OCI-LY3 (cell line): ENCODE measurements around the gene ACTBL2.

Experiments
- H2AFZ ChIP-seq: fragments of 200-600, 300-600 bp; shearing (Covaris generic); 2 replicates; pipeline ENCODE4 v1.6.0; 2014; ENCODE audit warnings: antibody characterized with exemption, low read depth, low read length
- H3K27ac ChIP-seq: fragments of 200-600, 300-600 bp; sonication (generic); 2 replicates; pipeline ENCODE4 v1.5.1; 2014; ENCODE audit warnings: mild to moderate bottlenecking, low read length, moderate library complexity, mixed read lengths
- H3K27me3 ChIP-seq: fragments of 200-600, 300-600 bp; sonication (generic); 2 replicates; pipeline ENCODE4 v1.6.1; 2014; ENCODE audit warnings: low read depth, low read length, mixed read lengths
- H3K36me3 ChIP-seq: fragments of 200-600, 300-600 bp; sonication (generic); replicated peaks from 2 replicates; pipeline ENCODE3; 2014; ENCODE audit warnings: low read depth, low read length, mixed read lengths
- H3K4me1 ChIP-seq: fragments of 300-600, 200-600 bp; sonication (generic); 2 replicates; pipeline ENCODE4 v1.6.1; 2014; ENCODE audit warnings: low read length, mixed read lengths
- H3K4me2 ChIP-seq: fragments of 200-600, 300-600 bp; sonication (generic); 2 replicates; pipeline ENCODE4 v1.6.1; 2014; ENCODE audit warnings: low read length, mixed read lengths
- H3K4me3 ChIP-seq: fragments of 300-600, 200-600 bp; sonication (generic); 2 replicates; pipeline ENCODE4 v1.5.1; 2014; ENCODE audit warnings: antibody characterized with exemption, mild to moderate bottlenecking, low read length, moderate library complexity
- H3K79me2 ChIP-seq: fragments of 300-600, 200-600 bp; shearing (Covaris generic); 2 replicates; pipeline ENCODE4 v1.6.1; 2014; ENCODE audit warnings: mild to moderate bottlenecking, low read length, mixed read lengths
- H3K9ac ChIP-seq: fragments of 300-600, 200-600 bp; shearing (Covaris generic); 2 replicates; pipeline ENCODE4 v1.6.0; 2014; ENCODE audit warnings: mild to moderate bottlenecking, low read length, moderate library complexity
- H3K9me3 ChIP-seq: fragments of 200-600, 300-600 bp; shearing (Covaris generic); 2 replicates; pipeline ENCODE4 v1.6.1; 2014; ENCODE audit warnings: low read length, mixed read lengths; ENCODE audit not compliant: insufficient read depth
- H4K20me1 ChIP-seq: fragments of 200-600, 300-600 bp; sonication (generic); 2 replicates; pipeline ENCODE4 v1.6.1; 2016; ENCODE audit warnings: low read length, mixed read lengths; ENCODE audit not compliant: insufficient read depth
- CTCF ChIP-seq: fragments of 200-600, 300-600 bp; sonication (generic); IDR thresholded peaks from 2 replicates; pipeline ENCODE4 v1.5.1; 2014; ENCODE audit warnings: antibody characterized with exemption, low read length, low read depth
- EZH2phosphoT487 ChIP-seq: fragments of 200-600 bp; shearing (Covaris generic); IDR thresholded peaks from 2 replicates; pipeline ENCODE4 v1.6.1; 2018; ENCODE audit warnings: antibody characterized with exemption, mixed run types, low read depth

ACTBL2 gene

DNA sequence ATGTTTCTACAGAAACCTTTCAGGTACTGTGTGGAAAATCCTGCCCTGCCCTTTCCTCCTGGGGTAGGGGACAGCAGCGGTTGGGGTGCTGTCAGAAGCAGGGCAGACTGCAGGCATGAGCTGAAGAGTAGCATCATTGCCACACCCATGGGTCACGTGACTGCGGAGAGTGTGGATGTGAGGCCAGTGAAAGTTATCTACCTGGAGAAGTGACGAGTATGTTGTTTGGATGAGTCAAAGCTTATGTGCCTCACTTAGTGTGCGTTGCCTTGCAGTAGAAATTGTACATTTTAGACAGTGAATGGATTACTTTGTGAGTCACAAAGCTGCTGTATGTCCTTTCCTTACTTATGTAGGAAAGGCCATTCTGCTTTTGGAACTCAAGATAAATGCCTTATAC lies 21.7 kb upstream of the ACTBL2 start:
- Histone ChIP-seq H3K27ac (no peak overlapping the region), H3K9ac (no peak overlapping the region), H3K36me3 (no peaks in the 10 kb centered on the region), H3K4me2 (no peak overlapping the region), H3K4me1 (no peaks in the 10 kb centered on the region), H3K4me3 (no peak overlapping the region), H3K27me3 (no peaks in the 10 kb centered on the region), H4K20me1 (no peaks in the 10 kb centered on the region), H3K9me3 (no peaks in the 10 kb centered on the region), H2AFZ (no peak overlapping the region), H3K79me2 (no peaks in the 10 kb centered on the region)
- TF ChIP-seq CTCF, result no peak
- no peak for TF ChIP-seq EZH2phosphoT487

- H3K27ac ChIP-seq, result no peak overlapping the region
- no peaks in the 10 kb centered on the region for H3K9me3 ChIP-seq
- no peak overlapping the region for H3K4me3 ChIP-seq
- H3K9ac ChIP-seq, result no peak overlapping the region
- no peak overlapping the region for H3K4me2 ChIP-seq
- H3K36me3 ChIP-seq, result no peaks in the 10 kb centered on the region
- no peaks in the 10 kb centered on the region for H3K27me3 ChIP-seq
- H3K79me2 ChIP-seq, result no peaks in the 10 kb centered on the region
- no peaks in the 10 kb centered on the region for H4K20me1 ChIP-seq
- TF ChIP-seq EZH2phosphoT487, result no peak
- TF ChIP-seq CTCF, result no peak
- no peaks in the 10 kb centered on the region for H3K4me1 ChIP-seq
- H2AFZ ChIP-seq, result no peak overlapping the region
These were observed 20.8 kb upstream of the ACTBL2 start for GRCh38 chr5:57503433-57503832.

- Histone ChIP-seq H3K36me3 (no peaks in the 10 kb centered on the region), H3K4me1 (no peaks in the 10 kb centered on the region), H3K79me2 (no peaks in the 10 kb centered on the region), H2AFZ (no peak overlapping the region), H3K27me3 (no peaks in the 10 kb centered on the region), H3K9me3 (no peaks in the 10 kb centered on the region), H3K4me2 (no peak overlapping the region), H3K27ac (no peak overlapping the region), H4K20me1 (no peaks in the 10 kb centered on the region), H3K4me3 (no peak overlapping the region), H3K9ac (no peak overlapping the region)
- TF ChIP-seq CTCF (no peak), EZH2phosphoT487 (no peak)
These were observed 19.0 kb upstream of the ACTBL2 start for GRCh38 chr5:57501414-57502201.

DNA sequence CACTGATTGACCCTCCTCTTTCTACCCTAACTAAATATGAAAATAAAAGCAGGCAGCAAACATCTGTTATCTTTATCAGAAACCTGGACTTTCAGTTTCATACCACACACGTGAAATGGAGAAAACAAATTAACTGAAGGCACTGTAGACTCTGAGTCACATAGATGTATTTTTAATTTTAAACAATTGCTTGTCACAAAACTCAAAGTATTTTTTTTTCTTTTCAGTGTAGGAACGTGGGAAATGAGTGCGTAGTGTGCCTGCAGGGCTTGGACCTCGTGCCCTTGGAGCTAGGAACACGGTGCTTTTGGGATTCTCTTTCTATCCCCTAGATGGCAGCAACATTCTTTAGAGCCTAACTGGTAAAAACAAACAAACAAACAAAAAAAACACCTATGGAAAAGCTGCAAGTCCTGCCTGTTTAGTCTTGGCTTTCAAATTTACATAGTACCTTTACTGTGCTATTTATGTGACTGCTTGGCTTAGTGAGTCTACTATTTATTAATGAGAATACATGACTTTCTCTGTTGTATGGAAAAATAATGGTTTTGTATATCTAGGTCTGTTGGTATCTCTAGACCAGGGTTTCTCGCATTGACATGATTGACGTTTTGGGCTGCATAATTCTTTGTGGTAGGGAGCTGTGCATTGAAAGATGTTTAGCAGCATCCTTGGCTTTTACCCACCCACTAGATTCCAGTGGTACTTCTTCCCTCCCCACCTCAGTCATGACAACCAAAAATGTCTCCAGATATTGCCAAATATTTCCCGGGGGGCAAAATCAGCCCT lies 16.8 kb upstream of the ACTBL2 start:
- Histone ChIP-seq H3K9ac (0 out of 2 replicates have a peak overlapping the region, but pooled peaks have one; percentile 40), H3K4me1 (no peaks in the 10 kb centered on the region), H2AFZ (peak overlapping the region; percentile 8; the same call in 1 of the 2 replicates), H3K79me2 (no peaks in the 10 kb centered on the region), H3K27me3 (no peaks in the 10 kb centered on the region; the same call in 1 of the 2 replicates), H3K27ac (no peak overlapping the region), H3K36me3 (no peaks in the 10 kb centered on the region), H3K4me3 (peak overlapping the region; percentile 75), H4K20me1 (no peaks in the 10 kb centered on the region), H3K4me2 (peak overlapping the region; percentile 78), H3K9me3 (no peaks in the 10 kb centered on the region)
- TF ChIP-seq CTCF (peak; percentile 68), EZH2phosphoT487 (no peak)
